Effector memory CD8-positive, alpha-beta T cell (primary cell): ENCODE measurements around the gene CFAP74.

Source experiments
- ATAC-seq: fragments of 150-1000 bp; cut with Tn5 transposase; replicated peaks from 2 replicates; pipeline ENCODE4 v1.10.0; 2021; ENCODE audit warnings: mild to moderate bottlenecking, moderate library complexity
- DNase-seq, 3 experiments: peaks; one replicate each; pipeline ENCODE4 v3.0.0; 2021
- H3K27ac Mint-ChIP-seq, 2 donors: one replicate each; pipeline ENCODE4 v1.8.0; 2022; ENCODE audit warnings: mild to moderate bottlenecking in 2 of 2, mixed read lengths in 2 of 2, moderate library complexity in 2 of 2
- H3K27me3 Mint-ChIP-seq, 2 donors: one replicate each; pipeline ENCODE4 v1.8.0; 2022; ENCODE audit warnings: mixed read lengths in 2 of 2
- H3K36me3 Mint-ChIP-seq: one replicate; pipeline ENCODE4 v1.8.0; 2022; ENCODE audit warnings: mild to moderate bottlenecking, moderate library complexity, mixed read lengths; ENCODE audit not compliant: insufficient read depth
- H3K4me1 Mint-ChIP-seq, 2 donors: one replicate each; pipeline ENCODE4 v1.8.0; 2022; ENCODE audit warnings: low read depth in 2 of 2, mixed read lengths in 2 of 2
- H3K4me3 Mint-ChIP-seq, 2 donors: one replicate each; pipeline ENCODE4 v1.8.0; 2022; ENCODE audit warnings: mild to moderate bottlenecking in 2 of 2, mixed read lengths in 2 of 2, moderate library complexity in 2 of 2
- H3K9me3 Mint-ChIP-seq, 2 donors: one replicate each; pipeline ENCODE4 v1.8.0; 2022; ENCODE audit warnings: mixed read lengths in 2 of 2

Gene CFAP74

DNA sequence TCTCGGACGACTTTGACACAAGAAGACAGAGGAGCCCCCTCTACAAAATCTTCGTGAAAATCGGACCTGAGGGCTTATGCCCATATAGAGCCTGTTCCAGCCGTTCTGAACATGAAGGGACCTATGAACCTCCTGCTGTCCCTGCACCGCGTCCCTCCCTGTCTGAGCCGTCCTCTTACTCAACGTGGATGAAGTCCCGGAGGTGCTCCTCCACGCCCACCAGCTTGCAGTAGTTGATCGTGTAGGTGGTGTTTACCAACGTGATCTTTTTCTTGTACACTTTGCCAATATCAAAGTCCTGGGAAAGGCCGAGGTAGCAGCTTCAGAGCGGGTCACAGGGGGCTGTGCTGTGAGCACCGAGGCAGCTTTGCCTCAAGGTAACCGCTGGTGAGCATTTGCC lies 40.0 kb downstream of the CFAP74 start:
- no peaks in the 10 kb centered on the region for H3K9me3 Mint-ChIP-seq
- peaks cover 0 to 2% of the 10 kb centered on the region in 2 donors for H3K4me1 Mint-ChIP-seq
- H3K27ac Mint-ChIP-seq: no peak overlapping the region
- DNase-seq: no peak
- ATAC-seq: no peak
- no peak overlapping the region for H3K4me3 Mint-ChIP-seq
- peaks cover 32 to 63% of the 10 kb centered on the region in 2 donors for H3K27me3 Mint-ChIP-seq
- H3K36me3 Mint-ChIP-seq: no peaks in the 10 kb centered on the region

DNA sequence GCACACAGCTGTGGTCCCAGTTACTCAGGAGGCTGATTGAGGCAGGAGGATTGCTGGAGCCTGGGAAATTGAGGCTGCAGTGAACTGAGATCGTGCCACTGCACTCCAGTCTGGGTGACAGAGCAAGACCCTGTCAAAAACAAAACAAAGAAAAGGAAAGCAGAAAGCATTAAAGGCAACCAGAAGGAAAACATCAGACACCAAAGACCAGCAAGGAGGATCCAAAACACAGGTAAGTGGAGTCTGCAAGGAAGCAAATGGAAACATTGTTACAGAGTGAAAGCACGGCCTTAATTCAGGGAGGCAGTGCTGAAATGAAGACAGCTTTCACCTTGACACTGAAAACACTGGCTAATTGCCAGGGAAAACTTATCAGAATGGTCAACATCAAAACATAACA lies 40.8 kb downstream of the CFAP74 start:
- no peaks in the 10 kb centered on the region for H3K9me3 Mint-ChIP-seq
- H3K27ac Mint-ChIP-seq: peak overlapping the region in 1 of 2 donors; percentile 62
- H3K36me3 Mint-ChIP-seq: no peaks in the 10 kb centered on the region
- DNase-seq: no peak
- no peak for ATAC-seq
- peaks cover 37 to 72% of the 10 kb centered on the region in 2 donors for H3K27me3 Mint-ChIP-seq
- H3K4me3 Mint-ChIP-seq: no peak overlapping the region
- peaks cover 0 to 2% of the 10 kb centered on the region in 2 donors for H3K4me1 Mint-ChIP-seq

DNA sequence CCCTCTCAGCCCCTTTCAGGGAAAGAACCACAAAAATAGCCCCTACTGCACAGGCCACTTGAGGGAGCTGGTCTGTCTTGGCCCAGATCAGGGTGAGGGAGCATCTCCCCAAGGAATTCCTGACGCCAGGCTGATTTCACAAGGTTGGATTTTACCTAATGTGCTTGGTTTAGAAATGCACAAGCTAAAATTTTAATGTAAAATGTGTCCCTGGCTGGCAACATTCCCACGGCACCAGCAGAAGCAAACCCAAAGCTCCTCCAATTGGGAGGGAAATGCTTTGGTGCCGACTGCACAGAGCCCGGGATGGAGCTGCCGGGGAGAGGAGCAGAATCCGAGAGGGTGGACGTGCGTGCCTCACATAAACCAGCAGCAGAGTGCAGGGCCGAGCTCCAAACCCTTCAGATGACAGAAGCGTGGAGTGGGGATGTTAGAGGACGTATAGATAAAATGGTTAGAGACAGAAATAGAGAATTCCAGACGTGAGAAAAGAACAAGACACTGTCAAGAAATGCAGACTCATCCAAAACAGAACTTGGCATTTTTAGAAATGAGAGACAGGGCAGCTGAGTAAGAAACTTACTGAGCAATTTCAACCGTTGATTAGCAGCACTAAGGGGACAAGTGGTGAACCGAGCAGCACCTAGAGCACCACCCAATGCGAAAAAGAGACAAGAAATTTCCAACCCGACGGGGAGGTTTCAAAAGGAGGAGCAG lies 42.9 kb downstream of the CFAP74 start:
- no peaks in the 10 kb centered on the region for H3K9me3 Mint-ChIP-seq
- DNase-seq (no peak), ATAC-seq (no peak)
- no peak overlapping the region for H3K4me3 Mint-ChIP-seq
- peaks cover 0 to 2% of the 10 kb centered on the region in 2 donors for H3K4me1 Mint-ChIP-seq
- peaks cover 32 to 75% of the 10 kb centered on the region in 2 donors for H3K27me3 Mint-ChIP-seq
- H3K27ac Mint-ChIP-seq: peak overlapping the region in 1 of 2 donors; percentile 5
- no peaks in the 10 kb centered on the region for H3K36me3 Mint-ChIP-seq

DNA sequence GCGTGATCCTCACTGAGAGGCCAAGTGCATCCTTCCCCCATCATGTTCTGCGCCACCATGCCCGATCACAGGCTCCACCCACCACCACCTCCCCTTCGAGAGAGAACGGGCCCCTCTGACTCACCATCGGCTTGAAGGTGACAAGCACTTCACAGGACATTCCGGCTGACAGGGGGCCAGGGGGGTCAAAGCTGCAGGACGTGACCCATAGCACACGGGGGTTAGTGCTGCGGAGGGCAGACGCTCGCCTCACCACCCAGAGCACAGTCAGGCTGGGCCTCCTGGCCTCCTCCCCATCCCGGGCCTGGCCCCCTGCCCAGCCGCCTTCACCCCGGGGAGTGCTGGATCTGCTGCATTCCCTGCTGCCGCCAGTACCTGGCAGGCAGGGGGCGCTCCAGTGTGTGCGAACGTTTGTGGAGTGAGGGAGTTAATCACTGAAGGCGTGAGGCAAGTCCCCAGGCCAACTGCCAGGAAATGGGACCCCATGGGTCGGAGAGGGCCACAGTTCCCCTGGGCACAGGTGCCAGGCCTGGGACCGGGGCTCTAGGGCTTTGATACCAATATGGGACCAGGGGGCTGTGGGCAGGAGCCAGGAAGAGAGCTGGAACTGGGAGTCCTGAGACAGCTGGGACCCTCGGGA lies 43.6 kb downstream of the CFAP74 start:
- DNase-seq (peak; percentile 24 to 31 (median 25)), ATAC-seq (no peak)
- no peak overlapping the region for H3K27ac Mint-ChIP-seq
- peaks cover 0 to 2% of the 10 kb centered on the region in 2 donors for H3K4me1 Mint-ChIP-seq
- no peaks in the 10 kb centered on the region for H3K36me3 Mint-ChIP-seq
- peaks cover 32 to 73% of the 10 kb centered on the region in 2 donors for H3K27me3 Mint-ChIP-seq
- H3K4me3 Mint-ChIP-seq: no peak overlapping the region
- H3K9me3 Mint-ChIP-seq: peaks cover 0 to under 1% of the 10 kb centered on the region in 2 donors

DNA sequence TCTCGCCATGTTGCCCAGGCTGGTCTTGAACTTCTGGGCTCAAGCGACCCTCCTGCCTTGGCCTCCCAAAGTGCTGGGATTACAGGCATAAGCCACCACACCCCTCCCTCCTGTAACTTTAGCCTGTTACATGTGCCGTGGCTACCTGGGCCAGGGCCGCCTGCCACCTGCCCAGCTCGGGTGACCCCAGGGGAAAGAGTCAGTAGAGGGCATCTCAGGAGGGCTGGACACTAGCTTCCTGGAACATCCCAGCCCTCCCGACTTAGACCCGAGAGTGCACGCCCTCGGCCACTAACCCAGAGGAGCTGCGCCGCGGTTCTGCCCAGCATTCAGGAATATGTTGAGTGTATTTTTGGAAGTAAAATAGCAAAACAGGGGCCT lies 44.1 kb downstream of the CFAP74 start:
- H3K9me3 Mint-ChIP-seq: peaks cover 0 to 1% of the 10 kb centered on the region in 2 donors
- H3K4me1 Mint-ChIP-seq: peaks cover 0 to 3% of the 10 kb centered on the region in 2 donors
- peaks cover 32 to 73% of the 10 kb centered on the region in 2 donors for H3K27me3 Mint-ChIP-seq
- H3K27ac Mint-ChIP-seq: no peak overlapping the region
- no peak overlapping the region for H3K4me3 Mint-ChIP-seq
- peaks cover 3% of the 10 kb centered on the region for H3K36me3 Mint-ChIP-seq
- ATAC-seq (no peak), DNase-seq (no peak)

DNA sequence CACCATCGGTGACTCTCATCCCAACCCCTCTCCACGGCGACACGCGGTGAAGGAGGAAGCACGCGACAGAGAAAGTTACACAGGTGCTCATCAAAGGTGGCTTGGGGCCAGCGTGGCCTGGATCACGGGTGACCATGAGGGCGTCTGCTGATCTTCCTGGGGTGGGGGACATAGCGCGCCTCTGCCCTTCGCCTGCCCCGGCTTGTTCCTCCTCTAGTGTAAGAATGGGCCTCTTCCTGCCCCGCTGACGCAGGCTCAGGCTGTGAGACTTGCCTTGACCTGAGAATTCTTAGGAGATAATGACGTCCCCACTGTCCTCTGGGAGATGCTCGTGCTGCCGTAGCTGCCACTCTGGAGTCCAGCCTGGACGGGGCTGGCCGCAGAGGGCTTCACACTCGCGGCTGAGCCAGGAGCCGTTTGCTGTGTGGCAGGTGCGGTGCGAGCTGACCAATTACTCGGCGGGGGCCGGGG lies 45.5 kb downstream of the CFAP74 start:
- no peak for DNase-seq
- Mint-ChIP-seq H3K27ac (no peak overlapping the region), H3K27me3 (peaks cover 32 to 71% of the 10 kb centered on the region in 2 donors), H3K36me3 (peaks cover 3% of the 10 kb centered on the region), H3K4me1 (peaks cover 0 to 3% of the 10 kb centered on the region in 2 donors), H3K4me3 (no peak overlapping the region), H3K9me3 (peaks cover 0 to 1% of the 10 kb centered on the region in 2 donors)
- ATAC-seq: no peak

DNA sequence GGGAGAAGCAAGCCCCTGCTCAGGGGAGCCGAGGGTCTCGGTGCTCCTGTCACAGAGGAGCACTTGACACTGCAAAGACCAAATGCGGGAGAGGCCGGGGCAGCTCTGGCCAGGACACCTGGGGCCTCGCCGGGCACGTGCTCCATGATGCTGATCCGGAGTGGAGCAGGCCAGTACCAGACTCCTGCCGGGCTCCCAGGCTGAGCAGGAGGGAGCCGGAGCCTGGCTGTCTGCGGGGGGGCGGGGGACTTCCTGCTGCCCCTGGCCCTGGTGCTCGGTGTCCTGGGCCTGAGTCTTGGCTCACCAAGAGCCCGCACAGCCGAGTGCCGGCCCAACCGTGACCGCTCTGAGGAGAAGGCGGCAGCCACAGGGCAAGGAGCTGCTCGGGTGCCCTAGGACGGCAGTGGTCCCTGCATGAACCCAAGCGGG lies 46.0 kb downstream of the CFAP74 start:
- Mint-ChIP-seq H3K27ac (no peak overlapping the region), H3K27me3 (peaks cover 27 to 68% of the 10 kb centered on the region in 2 donors), H3K4me1 (peaks cover 0 to 3% of the 10 kb centered on the region in 2 donors), H3K9me3 (peaks cover 0 to 1% of the 10 kb centered on the region in 2 donors), H3K36me3 (peaks cover 3% of the 10 kb centered on the region), H3K4me3 (no peak overlapping the region)
- ATAC-seq (no peak), DNase-seq (no peak)

DNA sequence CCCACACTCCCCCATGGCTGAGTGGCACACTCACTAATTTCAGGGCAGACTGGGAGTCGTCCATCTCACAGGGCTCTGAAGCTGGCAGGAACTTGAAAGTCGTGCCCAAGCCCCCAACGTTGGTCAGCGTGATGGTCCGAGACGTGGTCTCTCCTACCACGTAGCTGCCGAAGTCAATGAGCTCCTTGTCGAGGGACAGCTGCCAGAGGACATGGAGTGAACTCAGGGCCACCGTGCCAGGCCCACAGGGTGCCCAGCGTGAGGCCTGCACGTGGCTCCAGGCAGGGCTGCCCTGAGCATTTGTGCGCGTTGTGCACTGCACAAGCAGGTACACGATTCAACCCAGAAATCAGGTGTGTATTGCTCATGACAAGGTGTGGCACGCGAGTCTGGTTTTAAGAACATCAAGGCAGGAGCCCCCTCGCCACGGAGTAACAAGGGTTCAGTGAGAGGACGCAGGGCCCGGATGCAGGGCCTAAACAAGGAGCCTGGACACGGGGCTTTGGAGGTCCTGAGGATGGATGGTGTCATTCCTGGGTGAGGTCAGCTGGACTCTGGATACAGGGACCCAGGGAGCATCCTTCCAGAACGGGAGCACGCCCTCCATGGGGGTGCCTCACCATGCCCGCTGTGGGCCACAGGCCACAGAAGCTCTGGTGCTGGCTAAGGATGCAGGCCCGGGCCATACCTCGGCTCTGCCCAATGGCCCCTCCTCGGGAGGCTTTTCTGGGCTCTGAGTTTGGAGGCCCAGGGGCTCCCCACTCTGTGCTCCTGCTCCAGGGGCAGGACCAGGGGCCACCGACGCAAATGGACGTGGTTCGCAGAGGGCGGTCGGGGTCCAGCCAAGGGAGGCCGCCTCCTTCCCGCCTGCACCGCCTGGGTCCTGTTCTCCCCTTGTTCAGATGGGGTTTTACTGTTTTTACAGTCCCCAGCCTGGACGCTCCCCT lies 46.7 kb downstream of the CFAP74 start:
- peaks cover 21 to 67% of the 10 kb centered on the region in 2 donors for H3K27me3 Mint-ChIP-seq
- ATAC-seq (no peak), DNase-seq (no peak)
- H3K4me3 Mint-ChIP-seq: no peak overlapping the region
- H3K36me3 Mint-ChIP-seq: peaks cover 3% of the 10 kb centered on the region
- H3K9me3 Mint-ChIP-seq: peaks cover 0 to 1% of the 10 kb centered on the region in 2 donors
- peaks cover 0 to 2% of the 10 kb centered on the region in 2 donors for H3K4me1 Mint-ChIP-seq
- H3K27ac Mint-ChIP-seq: no peak overlapping the region

DNA sequence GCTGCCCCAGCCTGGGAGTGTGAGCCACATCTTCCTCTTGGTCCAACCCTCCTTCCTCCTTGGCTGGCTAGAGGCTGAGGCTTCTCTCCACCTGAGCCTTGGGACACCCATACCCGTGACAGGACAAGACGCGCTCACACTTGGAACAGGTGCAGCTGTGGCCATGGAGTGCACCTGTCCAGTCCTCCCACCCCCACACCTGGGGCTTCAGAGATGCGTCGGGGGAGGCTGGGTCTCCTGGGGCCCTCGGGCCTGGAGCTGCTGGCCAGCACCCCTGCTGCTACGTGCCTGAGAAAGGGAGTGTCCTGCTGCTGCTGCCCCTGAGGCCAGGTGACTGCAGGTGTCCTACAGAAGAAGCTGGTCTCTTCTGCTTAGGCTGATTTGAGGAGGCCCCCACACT lies 47.5 kb downstream of the CFAP74 start:
- H3K27ac Mint-ChIP-seq: peak overlapping the region in 1 of 2 donors; percentile 65
- DNase-seq (no peak), ATAC-seq (no peak)
- peaks cover 0 to 2% of the 10 kb centered on the region in 2 donors for H3K4me1 Mint-ChIP-seq
- H3K4me3 Mint-ChIP-seq: no peak overlapping the region
- peaks cover 0 to 1% of the 10 kb centered on the region in 2 donors for H3K9me3 Mint-ChIP-seq
- peaks cover 21 to 67% of the 10 kb centered on the region in 2 donors for H3K27me3 Mint-ChIP-seq
- H3K36me3 Mint-ChIP-seq: peaks cover 3% of the 10 kb centered on the region

DNA sequence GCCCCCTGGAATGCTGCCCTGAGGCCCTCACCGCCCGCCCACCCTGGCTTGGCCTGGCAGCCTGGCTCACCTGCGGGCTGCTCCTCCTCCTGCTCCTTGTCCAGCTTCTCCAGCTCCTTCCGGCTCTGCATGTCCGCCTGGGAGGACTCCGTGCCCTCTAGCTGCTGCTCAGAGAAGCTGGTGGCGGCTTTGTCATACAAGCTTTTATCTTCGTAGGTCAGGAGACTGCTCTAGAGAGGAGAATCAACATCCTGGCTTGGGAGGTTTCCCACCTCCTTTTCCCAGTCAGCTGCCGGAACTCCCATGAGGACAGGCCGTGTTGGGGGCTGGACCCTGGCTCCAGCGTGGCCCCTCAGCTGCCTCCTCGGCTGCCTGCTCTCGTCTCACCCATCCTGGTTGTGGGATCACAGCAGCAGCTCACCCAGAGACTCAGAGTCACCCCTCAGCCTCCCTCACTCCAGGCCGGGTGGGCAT lies 47.9 kb downstream of the CFAP74 start:
- Mint-ChIP-seq H3K27me3 (peaks cover 18 to 67% of the 10 kb centered on the region in 2 donors), H3K36me3 (peaks cover 3% of the 10 kb centered on the region), H3K4me1 (peaks cover 0 to 2% of the 10 kb centered on the region in 2 donors), H3K27ac (peak overlapping the region in 1 of 2 donors; percentile 65), H3K9me3 (peaks cover 0 to 1% of the 10 kb centered on the region in 2 donors), H3K4me3 (no peak overlapping the region)
- DNase-seq (no peak), ATAC-seq (no peak)

DNA sequence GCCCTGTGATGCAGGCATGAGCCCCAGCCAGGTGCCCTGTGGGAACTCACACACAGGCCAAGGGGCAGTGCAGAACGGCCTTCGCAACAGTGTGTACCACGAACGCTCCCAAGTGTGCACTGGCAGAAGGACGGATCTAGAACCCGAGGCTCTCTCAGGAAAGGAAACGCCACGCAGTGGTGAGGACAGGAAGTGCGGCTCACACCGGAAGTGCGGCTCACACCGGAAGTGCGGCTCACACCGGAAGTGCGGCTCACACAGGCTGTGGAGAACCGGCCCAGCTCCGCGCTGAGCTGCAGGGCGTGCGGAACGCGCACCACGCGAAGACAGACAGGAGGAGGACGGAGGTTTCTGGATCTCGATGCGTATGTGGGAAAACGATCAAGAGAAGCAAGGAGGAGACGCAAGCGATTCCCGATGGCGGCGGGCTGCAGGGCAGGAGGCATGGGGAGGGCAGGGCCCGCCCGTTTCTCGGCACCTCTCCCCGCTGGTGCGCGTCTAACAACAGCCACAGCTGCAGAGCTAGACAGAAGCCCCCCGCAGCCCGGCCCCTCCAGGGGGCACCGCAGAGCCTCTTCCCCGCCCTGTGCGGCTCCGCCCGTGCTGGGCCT lies 48.6 kb downstream of the CFAP74 start:
- Mint-ChIP-seq H3K4me3 (no peak overlapping the region), H3K36me3 (peaks cover 3% of the 10 kb centered on the region), H3K9me3 (peaks cover 0 to 1% of the 10 kb centered on the region in 2 donors), H3K27ac (peak overlapping the region; percentile 58 to 88), H3K4me1 (peaks cover 0 to 2% of the 10 kb centered on the region in 2 donors), H3K27me3 (peaks cover 22 to 67% of the 10 kb centered on the region in 2 donors)
- ATAC-seq: peak; percentile 26
- peak in 1 of 3 experiments; percentile 16 for DNase-seq

DNA sequence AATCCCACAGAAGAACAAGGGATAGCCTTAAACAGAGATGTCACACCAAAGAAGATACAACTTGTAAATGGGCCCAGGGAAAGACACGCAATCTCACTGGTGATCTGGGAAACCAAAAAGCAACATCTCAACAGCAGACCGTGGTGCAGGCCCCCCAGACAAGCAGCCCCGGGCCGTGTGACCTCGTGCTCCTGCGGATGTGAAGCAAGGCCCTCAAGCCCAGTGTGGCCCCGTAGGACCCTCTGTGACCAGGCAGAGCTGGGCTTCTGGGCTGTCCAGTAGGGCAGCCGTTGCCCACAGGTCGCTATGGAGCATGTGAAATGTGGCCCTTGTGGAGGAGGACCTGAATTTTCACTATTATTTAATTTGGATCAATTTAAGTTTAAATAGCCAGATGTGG lies 49.6 kb downstream of the CFAP74 start:
- peaks cover 0 to 2% of the 10 kb centered on the region in 2 donors for H3K4me1 Mint-ChIP-seq
- H3K27ac Mint-ChIP-seq: peak overlapping the region in 1 of 2 donors; percentile 69
- no peak for DNase-seq
- H3K27me3 Mint-ChIP-seq: peaks cover 31 to 67% of the 10 kb centered on the region in 2 donors
- ATAC-seq: no peak
- H3K4me3 Mint-ChIP-seq: no peak overlapping the region
- peaks cover 0 to 1% of the 10 kb centered on the region in 2 donors for H3K9me3 Mint-ChIP-seq
- H3K36me3 Mint-ChIP-seq: peaks cover 3% of the 10 kb centered on the region
